Activated T-cell treated with anti-CD3 and anti-CD28 coated beads for 24 hours (primary cell): Measurements from ENCODE around the gene SH2D2A.
A peak's percentile ranks its signal among the peaks of the same experiment; 100 is the strongest.
"Not testable (repeated sequence)": the region's sequence is repeated elsewhere in the genome, so short reads cannot be mapped to it uniquely, and the experiment has no call there.

Experiments used
- DNase-seq: peaks from one replicate; pipeline ENCODE4 v3.0.0-alpha.2; 2020; ENCODE audit warnings: low read depth

The SH2D2A gene

GRCh38 chr1:156768610-156769295 lies 47.9 kb downstream of the SH2D2A start:
- no peak for DNase-seq

- no peak for DNase-seq
Measured at GRCh38 chr1:156767879-156768604, 48.6 kb downstream of the SH2D2A start.

- peak; percentile 95 for DNase-seq
Measured at GRCh38 chr1:156767101-156767878, 49.4 kb downstream of the SH2D2A start, which contains the start of gene PRCC. Gene PRCC, plus strand, starts transcription at chr1:156767535. Its CDS starts 237 bp downstream, at chr1:156767772.

GRCh38 chr1:156766298-156767100 lies 50.1 kb downstream of the SH2D2A start:
- no peak for DNase-seq

GRCh38 chr1:156765666-156766065 lies 51.0 kb downstream of the SH2D2A start:
- no peak for DNase-seq

GRCh38 chr1:156765136-156765535 lies 51.5 kb downstream of the SH2D2A start:
- not testable (repeated sequence) for DNase-seq

GRCh38 chr1:156760796-156761104 lies 55.9 kb downstream of the SH2D2A start:
- DNase-seq, result no peak

GRCh38 chr1:156760092-156760795 lies 56.4 kb downstream of the SH2D2A start:
- no peak for DNase-seq

GRCh38 chr1:156757572-156758253 lies 58.9 kb downstream of the SH2D2A start:
- not testable (repeated sequence) for DNase-seq

- DNase-seq, result no peak
Measured at GRCh38 chr1:156756355-156756754, 60.3 kb downstream of the SH2D2A start.
